HepG2 (cell line): ENCODE measurements around the gene MYL12B. TPM values are rescaled to one million over a fixed set of nuclear protein-coding genes. Genes with fewer than 3 reads are reported as not detected.

Experiments used
- ARNT ChIP-seq: fragments of 450-650 bp; IDR thresholded peaks from 2 replicates; pipeline ENCODE4 v1.6.1; 2017
- YY1 ChIP-seq: IDR thresholded peaks from 2 replicates; pipeline ENCODE4 v1.6.1; 2011; ENCODE audit warnings: low read length, low read depth, moderate library complexity, mild to moderate bottlenecking; ENCODE audit not compliant: insufficient read depth, insufficient replicate concordance
- ZFP37 ChIP-seq: sonication (generic); formaldehyde crosslinking; IDR thresholded peaks from 2 replicates; pipeline ENCODE4 v1.4.0; 2020; ENCODE audit warnings: missing genetic modification reagents, borderline replicate concordance
- ZNF34 ChIP-seq: sonication (generic); formaldehyde crosslinking; IDR thresholded peaks from 2 replicates; pipeline ENCODE4 v1.4.0; 2020; ENCODE audit warnings: mild to moderate bottlenecking, missing genetic modification reagents, borderline replicate concordance
- polyA plus RNA-seq, 8 experiments: library from polyadenylated mRNA; depleted of rRNA in 3 of 8; stranded (reverse) in 7 of 8; unstranded in 1 of 8; fragments of >200 nt; fragmentation: Illumina TruSeq in 4 of 8; extraction: Trizol in 4 of 8; gene quantifications; 2 replicates each; pipeline versions ENCODE4 v1.2.1 to v1.2.3, GENCODE V29; 2011 to 2016; ENCODE audit warnings: low read depth in 4 of 8, missing spikeins in 1 of 8, mixed read lengths in 1 of 8; ENCODE audit not compliant: insufficient read depth in 1 of 8
- total RNA-seq, 5 experiments: library from RNA; depleted of rRNA; stranded (reverse); fragments of >200 nt; fragmentation: Illumina TruSeq; extraction: Trizol; gene quantifications; 2 replicates each; pipeline ENCODE4 v1.2.3, GENCODE V29; 2016; ENCODE audit warnings: low read depth in 1 of 5
- TF ChIP-seq, protein P1 (sequence below): sonication (generic); formaldehyde crosslinking; IDR thresholded peaks from 2 replicates; pipeline ENCODE4 v1.4.0; 2020; ENCODE audit warnings: mild to moderate bottlenecking, missing genetic modification reagents
- TF ChIP-seq, protein P2 (sequence below): sonication (generic); formaldehyde crosslinking; IDR thresholded peaks from 2 replicates; pipeline ENCODE4 v1.9.0; 2021; ENCODE audit warnings: mild to moderate bottlenecking, missing genetic modification reagents
- TF ChIP-seq, protein P3 (sequence below): sonication (generic); formaldehyde crosslinking; conservative IDR thresholded peaks from 2 replicates; pipeline ENCODE4 v1.8.0; 2022; ENCODE audit warnings: low read depth, missing genetic modification reagents
- TF ChIP-seq, protein P4 (sequence below): sonication (generic); formaldehyde crosslinking; IDR thresholded peaks from 2 replicates; pipeline ENCODE4 v1.5.1; 2020; ENCODE audit warnings: missing genetic modification reagents, mild to moderate bottlenecking, borderline replicate concordance

Gene MYL12B
- total and polyA plus RNA-seq, 2 of the 13 experiments (the other 11 are each of a cell fraction or from before 2014, with no cell fraction given): 265 to 340 TPM

DNA sequence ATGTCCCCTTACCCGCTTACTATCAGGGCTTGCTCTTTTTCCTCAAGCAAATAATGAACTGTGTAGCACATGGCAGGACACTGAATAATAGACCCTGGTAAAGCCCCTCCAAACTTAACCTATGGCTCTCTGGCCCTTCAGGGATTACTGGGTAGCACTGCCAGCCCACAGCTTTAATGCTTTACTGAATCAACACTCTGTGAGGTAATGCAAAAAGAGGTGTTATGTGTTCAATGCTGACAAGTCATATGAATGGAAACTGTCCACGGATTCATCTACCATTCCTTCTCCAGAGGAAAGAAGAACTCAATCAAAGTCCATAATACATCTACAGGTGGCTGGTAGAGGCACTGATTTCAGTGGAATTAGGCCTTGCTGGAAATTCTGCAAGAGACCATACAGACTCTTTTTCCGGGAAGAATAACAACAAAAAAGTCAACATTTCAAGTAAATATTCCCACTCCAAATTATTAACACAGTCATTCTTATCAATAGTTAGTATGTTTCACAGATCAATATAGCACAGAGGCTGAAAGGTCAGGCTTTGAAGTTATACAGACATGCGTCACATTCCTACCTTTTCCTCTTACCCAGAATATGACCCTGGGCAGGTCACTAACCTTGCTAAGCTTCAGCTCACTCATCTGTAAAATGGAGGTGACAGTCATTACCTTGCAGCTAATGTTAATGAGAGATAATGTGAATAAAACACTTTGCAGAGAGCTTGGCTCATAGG is 28.3 kb upstream of the MYL12B start (continued):
- TF ChIP-seq, protein P1, sequence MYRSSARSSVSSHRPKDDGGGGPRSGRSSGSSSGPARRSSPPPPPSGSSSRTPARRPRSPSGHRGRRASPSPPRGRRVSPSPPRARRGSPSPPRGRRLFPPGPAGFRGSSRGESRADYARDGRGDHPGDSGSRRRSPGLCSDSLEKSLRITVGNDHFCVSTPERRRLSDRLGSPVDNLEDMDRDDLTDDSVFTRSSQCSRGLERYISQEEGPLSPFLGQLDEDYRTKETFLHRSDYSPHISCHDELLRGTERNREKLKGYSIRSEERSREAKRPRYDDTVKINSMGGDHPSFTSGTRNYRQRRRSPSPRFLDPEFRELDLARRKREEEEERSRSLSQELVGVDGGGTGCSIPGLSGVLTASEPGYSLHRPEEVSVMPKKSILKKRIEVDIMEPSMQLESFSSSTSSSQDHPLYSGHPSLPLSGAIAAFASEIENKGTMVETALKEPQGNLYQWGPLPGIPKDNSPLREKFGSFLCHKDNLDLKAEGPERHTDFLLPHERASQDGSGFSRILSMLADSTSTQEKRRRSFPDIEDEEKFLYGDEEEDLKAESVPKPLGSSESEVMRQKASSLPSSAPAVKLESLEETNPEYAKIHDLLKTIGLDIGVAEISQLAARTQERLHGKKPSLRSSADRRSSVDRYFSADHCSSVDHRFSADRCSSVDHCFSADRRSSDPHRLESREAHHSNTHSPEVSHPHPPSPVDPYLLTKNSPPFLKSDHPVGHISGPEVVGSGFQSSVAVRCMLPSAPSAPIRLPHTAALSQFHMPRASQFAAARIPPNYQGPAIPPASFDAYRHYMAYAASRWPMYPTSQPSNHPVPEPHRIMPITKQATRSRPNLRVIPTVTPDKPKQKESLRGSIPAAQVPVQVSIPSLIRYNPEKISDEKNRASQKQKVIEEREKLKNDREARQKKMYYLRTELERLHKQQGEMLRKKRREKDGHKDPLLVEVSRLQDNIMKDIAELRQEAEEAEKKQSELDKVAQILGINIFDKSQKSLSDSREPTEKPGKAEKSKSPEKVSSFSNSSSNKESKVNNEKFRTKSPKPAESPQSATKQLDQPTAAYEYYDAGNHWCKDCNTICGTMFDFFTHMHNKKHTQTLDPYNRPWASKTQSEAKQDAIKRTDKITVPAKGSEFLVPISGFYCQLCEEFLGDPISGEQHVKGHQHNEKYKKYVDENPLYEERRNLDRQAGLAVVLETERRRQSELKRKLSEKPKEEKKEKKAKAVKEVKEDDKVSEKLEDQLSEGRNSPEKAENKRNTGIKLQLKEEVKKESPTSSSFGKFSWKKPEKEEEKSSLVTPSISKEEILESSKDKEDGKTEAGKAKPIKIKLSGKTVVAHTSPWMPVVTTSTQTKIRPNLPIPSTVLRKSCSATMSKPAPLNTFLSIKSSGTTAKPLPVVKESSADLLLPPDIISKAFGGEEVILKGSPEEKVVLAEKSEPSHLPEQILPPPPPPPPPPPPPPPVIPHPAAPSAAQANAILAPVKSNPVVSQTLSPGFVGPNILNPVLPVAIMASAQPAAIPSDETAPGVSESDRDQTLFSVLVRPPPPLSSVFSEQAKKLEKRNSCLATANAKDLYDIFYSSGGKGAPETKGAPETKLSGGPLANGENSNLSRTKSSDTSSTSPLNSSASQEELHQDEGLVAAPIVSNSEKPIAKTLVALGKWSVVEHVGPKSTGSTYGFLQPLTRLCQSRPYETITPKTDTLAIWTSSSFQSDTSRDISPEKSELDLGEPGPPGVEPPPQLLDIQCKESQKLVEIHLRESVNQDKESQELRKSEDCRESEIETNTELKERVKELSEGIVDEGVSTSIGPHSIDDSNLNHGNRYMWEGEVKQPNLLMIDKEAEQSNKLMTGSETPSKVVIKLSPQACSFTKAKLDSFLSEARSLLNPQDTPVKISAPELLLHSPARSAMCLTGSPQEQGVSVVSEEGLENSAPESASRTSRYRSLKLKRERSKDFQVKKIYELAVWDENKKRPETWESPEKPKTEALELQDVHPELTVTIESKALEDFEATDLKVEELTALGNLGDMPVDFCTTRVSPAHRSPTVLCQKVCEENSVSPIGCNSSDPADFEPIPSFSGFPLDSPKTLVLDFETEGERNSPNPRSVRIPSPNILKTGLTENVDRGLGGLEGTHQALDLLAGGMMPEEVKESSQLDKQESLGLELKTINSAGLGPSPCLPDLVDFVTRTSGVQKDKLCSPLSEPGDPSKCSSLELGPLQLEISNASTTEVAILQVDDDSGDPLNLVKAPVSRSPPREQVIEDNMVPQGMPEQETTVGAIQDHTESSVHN (CRISPR knock-in tag): no peak
- TF ChIP-seq, protein P2, sequence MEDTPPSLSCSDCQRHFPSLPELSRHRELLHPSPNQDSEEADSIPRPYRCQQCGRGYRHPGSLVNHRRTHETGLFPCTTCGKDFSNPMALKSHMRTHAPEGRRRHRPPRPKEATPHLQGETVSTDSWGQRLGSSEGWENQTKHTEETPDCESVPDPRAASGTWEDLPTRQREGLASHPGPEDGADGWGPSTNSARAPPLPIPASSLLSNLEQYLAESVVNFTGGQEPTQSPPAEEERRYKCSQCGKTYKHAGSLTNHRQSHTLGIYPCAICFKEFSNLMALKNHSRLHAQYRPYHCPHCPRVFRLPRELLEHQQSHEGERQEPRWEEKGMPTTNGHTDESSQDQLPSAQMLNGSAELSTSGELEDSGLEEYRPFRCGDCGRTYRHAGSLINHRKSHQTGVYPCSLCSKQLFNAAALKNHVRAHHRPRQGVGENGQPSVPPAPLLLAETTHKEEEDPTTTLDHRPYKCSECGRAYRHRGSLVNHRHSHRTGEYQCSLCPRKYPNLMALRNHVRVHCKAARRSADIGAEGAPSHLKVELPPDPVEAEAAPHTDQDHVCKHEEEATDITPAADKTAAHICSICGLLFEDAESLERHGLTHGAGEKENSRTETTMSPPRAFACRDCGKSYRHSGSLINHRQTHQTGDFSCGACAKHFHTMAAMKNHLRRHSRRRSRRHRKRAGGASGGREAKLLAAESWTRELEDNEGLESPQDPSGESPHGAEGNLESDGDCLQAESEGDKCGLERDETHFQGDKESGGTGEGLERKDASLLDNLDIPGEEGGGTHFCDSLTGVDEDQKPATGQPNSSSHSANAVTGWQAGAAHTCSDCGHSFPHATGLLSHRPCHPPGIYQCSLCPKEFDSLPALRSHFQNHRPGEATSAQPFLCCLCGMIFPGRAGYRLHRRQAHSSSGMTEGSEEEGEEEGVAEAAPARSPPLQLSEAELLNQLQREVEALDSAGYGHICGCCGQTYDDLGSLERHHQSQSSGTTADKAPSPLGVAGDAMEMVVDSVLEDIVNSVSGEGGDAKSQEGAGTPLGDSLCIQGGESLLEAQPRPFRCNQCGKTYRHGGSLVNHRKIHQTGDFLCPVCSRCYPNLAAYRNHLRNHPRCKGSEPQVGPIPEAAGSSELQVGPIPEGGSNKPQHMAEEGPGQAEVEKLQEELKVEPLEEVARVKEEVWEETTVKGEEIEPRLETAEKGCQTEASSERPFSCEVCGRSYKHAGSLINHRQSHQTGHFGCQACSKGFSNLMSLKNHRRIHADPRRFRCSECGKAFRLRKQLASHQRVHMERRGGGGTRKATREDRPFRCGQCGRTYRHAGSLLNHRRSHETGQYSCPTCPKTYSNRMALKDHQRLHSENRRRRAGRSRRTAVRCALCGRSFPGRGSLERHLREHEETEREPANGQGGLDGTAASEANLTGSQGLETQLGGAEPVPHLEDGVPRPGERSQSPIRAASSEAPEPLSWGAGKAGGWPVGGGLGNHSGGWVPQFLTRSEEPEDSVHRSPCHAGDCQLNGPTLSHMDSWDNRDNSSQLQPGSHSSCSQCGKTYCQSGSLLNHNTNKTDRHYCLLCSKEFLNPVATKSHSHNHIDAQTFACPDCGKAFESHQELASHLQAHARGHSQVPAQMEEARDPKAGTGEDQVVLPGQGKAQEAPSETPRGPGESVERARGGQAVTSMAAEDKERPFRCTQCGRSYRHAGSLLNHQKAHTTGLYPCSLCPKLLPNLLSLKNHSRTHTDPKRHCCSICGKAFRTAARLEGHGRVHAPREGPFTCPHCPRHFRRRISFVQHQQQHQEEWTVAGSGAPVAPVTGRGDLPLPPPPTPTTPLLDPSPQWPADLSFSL (CRISPR knock-in tag): no peak
- no peak for TF ChIP-seq ARNT
- TF ChIP-seq YY1: peak; percentile 30
- no peak for TF ChIP-seq ZNF34 (CRISPR knock-in tag)
- no peak for TF ChIP-seq ZFP37 (CRISPR knock-in tag)
- TF ChIP-seq, protein P3, sequence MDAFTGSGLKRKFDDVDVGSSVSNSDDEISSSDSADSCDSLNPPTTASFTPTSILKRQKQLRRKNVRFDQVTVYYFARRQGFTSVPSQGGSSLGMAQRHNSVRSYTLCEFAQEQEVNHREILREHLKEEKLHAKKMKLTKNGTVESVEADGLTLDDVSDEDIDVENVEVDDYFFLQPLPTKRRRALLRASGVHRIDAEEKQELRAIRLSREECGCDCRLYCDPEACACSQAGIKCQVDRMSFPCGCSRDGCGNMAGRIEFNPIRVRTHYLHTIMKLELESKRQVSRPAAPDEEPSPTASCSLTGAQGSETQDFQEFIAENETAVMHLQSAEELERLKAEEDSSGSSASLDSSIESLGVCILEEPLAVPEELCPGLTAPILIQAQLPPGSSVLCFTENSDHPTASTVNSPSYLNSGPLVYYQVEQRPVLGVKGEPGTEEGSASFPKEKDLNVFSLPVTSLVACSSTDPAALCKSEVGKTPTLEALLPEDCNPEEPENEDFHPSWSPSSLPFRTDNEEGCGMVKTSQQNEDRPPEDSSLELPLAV: no peak
- TF ChIP-seq, protein P4, sequence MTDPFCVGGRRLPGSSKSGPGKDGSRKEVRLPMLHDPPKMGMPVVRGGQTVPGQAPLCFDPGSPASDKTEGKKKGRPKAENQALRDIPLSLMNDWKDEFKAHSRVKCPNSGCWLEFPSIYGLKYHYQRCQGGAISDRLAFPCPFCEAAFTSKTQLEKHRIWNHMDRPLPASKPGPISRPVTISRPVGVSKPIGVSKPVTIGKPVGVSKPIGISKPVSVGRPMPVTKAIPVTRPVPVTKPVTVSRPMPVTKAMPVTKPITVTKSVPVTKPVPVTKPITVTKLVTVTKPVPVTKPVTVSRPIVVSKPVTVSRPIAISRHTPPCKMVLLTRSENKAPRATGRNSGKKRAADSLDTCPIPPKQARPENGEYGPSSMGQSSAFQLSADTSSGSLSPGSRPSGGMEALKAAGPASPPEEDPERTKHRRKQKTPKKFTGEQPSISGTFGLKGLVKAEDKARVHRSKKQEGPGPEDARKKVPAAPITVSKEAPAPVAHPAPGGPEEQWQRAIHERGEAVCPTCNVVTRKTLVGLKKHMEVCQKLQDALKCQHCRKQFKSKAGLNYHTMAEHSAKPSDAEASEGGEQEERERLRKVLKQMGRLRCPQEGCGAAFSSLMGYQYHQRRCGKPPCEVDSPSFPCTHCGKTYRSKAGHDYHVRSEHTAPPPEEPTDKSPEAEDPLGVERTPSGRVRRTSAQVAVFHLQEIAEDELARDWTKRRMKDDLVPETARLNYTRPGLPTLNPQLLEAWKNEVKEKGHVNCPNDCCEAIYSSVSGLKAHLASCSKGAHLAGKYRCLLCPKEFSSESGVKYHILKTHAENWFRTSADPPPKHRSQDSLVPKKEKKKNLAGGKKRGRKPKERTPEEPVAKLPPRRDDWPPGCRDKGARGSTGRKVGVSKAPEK (CRISPR knock-in tag): no peak
